ENCODE data around the gene MAGI3. TPM values are rescaled to one million over a fixed set of nuclear protein-coding genes. Genes with fewer than 3 reads are reported as not detected.

MAGI3 gene
- total RNA-seq, 1 experiment from 2014 or later: 7.2 TPM

- DNase-seq: no peak
- Histone ChIP-seq H3K79me2 (ENCODE audit: low read length) (peaks cover 84% of the 10 kb centered on the region), H3K9me2 (replicated peaks; ENCODE audit: low read length) (no peaks in the 10 kb centered on the region), H3K9ac (ENCODE audit: low read length) (no peak overlapping the region), H3F3A (ENCODE audit: low read length, unreplicated experiment) (no peaks in the 10 kb centered on the region), H3K4me2 (ENCODE audit: low read length) (peak overlapping the region; percentile 89), H4K20me1 (ENCODE audit: low read length) (0 out of 2 replicates have a peak, but pooled peaks cover 6% of the 10 kb centered on the region), H3K9me3 (ENCODE audit: low read length) (no peaks in the 10 kb centered on the region), H3K36me3 (ENCODE audit: low read depth, low read length) (no peaks in the 10 kb centered on the region), H3K4me1 (ENCODE audit: insufficient read depth, low read length) (peaks cover 42% of the 10 kb centered on the region), H2AFZ (ENCODE audit: low read length) (no peak overlapping the region; the same call in 1 of the 2 replicates), H3K27ac (ENCODE audit: low read length) (no peak overlapping the region), H3K27me3 (ENCODE audit: low read length) (no peaks in the 10 kb centered on the region), H3K4me3 (ENCODE audit: low read length) (no peak overlapping the region)
- ATAC-seq: no peak
- TF ChIP-seq EZH2phosphoT487 (IDR thresholded peaks at IDR 0.05; ENCODE audit: borderline replicate concordance, low read length): no peak
- no peak for TF ChIP-seq EZH2 (IDR thresholded peaks at IDR 0.05; ENCODE audit: low read length, unreplicated experiment)
- BruUV-seq (replicated peaks): no TSS peak
- intact Hi-C loops (cut with micrococcal nuclease): loop anchor here (5.0 to 10.0 kb wide), 4 partner anchors 137 to 417 kb away; partner anchors contain the start of genes LRIG2 and RSBN1
- ChIA-PET POLR2A (ENCODE audit: unreplicated experiment) (no interaction called here), CTCF (no interaction called here)
These were observed 4.5 kb downstream of the MAGI3 start for GRCh38 chr1:113394863-113395259.

DNA sequence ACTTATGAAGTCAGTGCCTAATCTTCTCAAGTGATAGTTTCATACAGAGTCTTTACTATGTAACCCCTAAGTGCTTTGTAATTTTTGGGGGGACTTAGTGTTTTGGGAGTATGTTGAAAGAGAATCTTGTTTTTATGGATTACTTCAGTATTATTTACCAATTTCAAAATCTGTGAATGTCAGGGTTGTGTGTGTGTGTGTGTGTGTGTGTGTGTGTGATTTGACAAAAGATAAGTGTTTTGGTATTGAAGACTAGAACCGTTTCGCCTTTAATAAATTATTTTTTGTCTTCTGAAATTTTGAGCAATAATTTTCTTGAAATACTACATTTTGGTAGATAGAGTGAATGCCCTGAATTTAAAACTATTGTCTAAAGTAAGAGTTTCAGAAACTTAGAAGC is 5.8 kb downstream of the MAGI3 start:
- Histone ChIP-seq H3K27me3 (ENCODE audit: low read length) (no peaks in the 10 kb centered on the region), H2AFZ (ENCODE audit: low read length) (no peak overlapping the region), H3K27ac (ENCODE audit: low read length) (peak overlapping the region; percentile 9), H3K4me3 (ENCODE audit: low read length) (peak overlapping the region; percentile 2; the same call in 1 of the 2 replicates), H3F3A (ENCODE audit: low read length, unreplicated experiment) (no peaks in the 10 kb centered on the region), H3K36me3 (ENCODE audit: low read depth, low read length) (no peaks in the 10 kb centered on the region), H3K4me1 (ENCODE audit: insufficient read depth, low read length) (peaks cover 52% of the 10 kb centered on the region), H4K20me1 (ENCODE audit: low read length) (0 out of 2 replicates have a peak, but pooled peaks cover 6% of the 10 kb centered on the region), H3K9me2 (replicated peaks; ENCODE audit: low read length) (no peaks in the 10 kb centered on the region), H3K79me2 (ENCODE audit: low read length) (peaks cover 91% of the 10 kb centered on the region), H3K9me3 (ENCODE audit: low read length) (no peaks in the 10 kb centered on the region), H3K4me2 (ENCODE audit: low read length) (peak overlapping the region; percentile 77), H3K9ac (ENCODE audit: low read length) (no peak overlapping the region)
- DNase-seq (no peak), ATAC-seq (no peak)
- no TSS peak for BruUV-seq (replicated peaks)
- intact Hi-C loops (cut with micrococcal nuclease): loop anchor here (10.0 kb wide), 1 partner anchor 219 kb away; no protein-coding TSS in a partner anchor
- ChIA-PET POLR2A (ENCODE audit: unreplicated experiment) (interaction anchor here (0.6 kb wide), 1 partner anchor 65 kb away, joined by 5 read pairs; no protein-coding TSS in a partner anchor), CTCF (interaction anchor here (0.5 to 0.9 kb wide), 2 partner anchors 57 to 354 kb away, joined by 3 to 4 read pairs; no protein-coding TSS in a partner anchor)
- TF ChIP-seq CTCF (conservative IDR thresholded peaks at IDR 0.05; ENCODE audit: low read depth, low read length) (no peak), EZH2phosphoT487 (IDR thresholded peaks at IDR 0.05; ENCODE audit: borderline replicate concordance, low read length) (no peak), EZH2 (IDR thresholded peaks at IDR 0.05; ENCODE audit: low read length, unreplicated experiment) (no peak)

DNA sequence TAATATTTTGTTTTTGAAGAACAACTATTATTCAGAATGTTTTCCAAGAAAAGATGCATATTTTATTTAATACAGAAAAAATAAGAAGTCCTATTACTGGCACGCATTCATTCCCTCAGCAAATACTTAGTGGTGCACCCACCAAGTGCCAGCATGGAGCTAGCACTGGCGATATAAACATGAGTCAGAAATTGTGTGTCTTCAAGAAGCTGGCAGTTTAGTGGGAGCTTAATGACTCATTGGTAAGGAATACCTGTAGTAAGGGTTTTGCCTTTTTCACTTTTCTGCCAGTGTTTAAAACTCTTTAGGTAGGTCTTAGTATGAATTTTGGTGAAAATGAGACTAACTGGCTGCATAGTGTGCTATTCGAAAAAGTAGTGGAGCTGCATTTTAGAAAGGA is 6.3 kb downstream of the MAGI3 start:
- POLR2A ChIA-PET (ENCODE audit: unreplicated experiment): interaction anchor here (0.6 to 0.7 kb wide), 3 partner anchors 29 to 248 kb away, joined by 3 to 5 read pairs (median 4); no protein-coding TSS in a partner anchor
- ATAC-seq: peak; percentile 76

More for the DNA sequence above, 6.3 kb downstream of the MAGI3 start:
- Histone ChIP-seq H4K20me1 (ENCODE audit: low read length) (0 out of 2 replicates have a peak, but pooled peaks cover 6% of the 10 kb centered on the region), H3K9me3 (ENCODE audit: low read length) (no peaks in the 10 kb centered on the region), H3K4me2 (ENCODE audit: low read length) (peak overlapping the region; percentile 77), H2AFZ (ENCODE audit: low read length) (no peak overlapping the region), H3K79me2 (ENCODE audit: low read length) (peaks cover 91% of the 10 kb centered on the region), H3K27ac (ENCODE audit: low read length) (peak overlapping the region; percentile 24), H3K27me3 (ENCODE audit: low read length) (no peaks in the 10 kb centered on the region), H3K9ac (ENCODE audit: low read length) (no peak overlapping the region), H3K36me3 (ENCODE audit: low read depth, low read length) (no peaks in the 10 kb centered on the region), H3K4me3 (ENCODE audit: low read length) (peak overlapping the region; percentile 43), H3K4me1 (ENCODE audit: insufficient read depth, low read length) (peaks cover 57% of the 10 kb centered on the region), H3K9me2 (replicated peaks; ENCODE audit: low read length) (no peaks in the 10 kb centered on the region), H3F3A (ENCODE audit: low read length, unreplicated experiment) (no peaks in the 10 kb centered on the region)
- BruUV-seq (replicated peaks): no TSS peak
- TF ChIP-seq CTCF (conservative IDR thresholded peaks at IDR 0.05; ENCODE audit: low read depth, low read length) (no peak), EZH2phosphoT487 (IDR thresholded peaks at IDR 0.05; ENCODE audit: borderline replicate concordance, low read length) (no peak), EZH2 (IDR thresholded peaks at IDR 0.05; ENCODE audit: low read length, unreplicated experiment) (no peak)
- CTCF ChIA-PET: interaction anchor here (0.9 kb wide), 1 partner anchor 57 kb away, joined by 3 read pairs; no protein-coding TSS in a partner anchor
- DNase-seq: peak; percentile 89
- intact Hi-C loops (cut with micrococcal nuclease): loop anchor here (10.0 kb wide), 1 partner anchor 218 kb away; no protein-coding TSS in a partner anchor

All from PC-3 (cell line).